Tibial artery (tissue), 4 donors: ENCODE results near the gene SNURF.
"Not testable (repeated sequence)": the region's sequence is repeated elsewhere in the genome, so short reads cannot be mapped to it uniquely, and the experiment has no call there.

ENCODE experiments used
- DNase-seq, 2 donors: peaks; one replicate each; pipeline ENCODE4 v3.0.0-alpha.2; 2019
- H3K27ac ChIP-seq, 2 donors: fragments of 200-600 bp; sonication (generic) in 1 of 2; 1 replicate in 1 of 2; 2 replicates in 1 of 2; pipeline ENCODE4 v1.5.1; 2018 to 2019; ENCODE audit warnings: mild to moderate bottlenecking in 1 of 2
- H3K27me3 ChIP-seq, 2 donors: fragments of 200-600 bp; sonication (generic) in 1 of 2; one replicate each; pipeline versions ENCODE4 v1.5.1 to v1.6.0; 2016 to 2019
- H3K36me3 ChIP-seq, 3 donors: fragments of 200-600 bp; sonication (generic) in 2 of 3; one replicate each; pipeline ENCODE4 v1.5.1; 2016 to 2019; ENCODE audit warnings: mild to moderate bottlenecking in 2 of 3
- H3K4me1 ChIP-seq, 4 donors: fragments of 200-600 bp; sonication (generic) in 2 of 4; 1 replicate in 3 of 4; 2 replicates in 1 of 4; pipeline ENCODE4 v1.5.1; 2016 to 2019
- H3K4me3 ChIP-seq, 2 donors: fragments of 200-600 bp; sonication (generic) in 1 of 2; 1 replicate in 1 of 2; 2 replicates in 1 of 2; pipeline ENCODE4 v1.5.1; 2018 to 2019; ENCODE audit warnings: mild to moderate bottlenecking in 2 of 2
- H3K9me3 ChIP-seq, 3 donors: fragments of 200-600 bp; sonication (generic) in 1 of 3; one replicate each; pipeline ENCODE4 v1.5.1; 2016 to 2019
- intact Hi-C: fragments of 100-400 bp; cut with DNase I; formaldehyde crosslinking; loops from one replicate; pipeline ENCODE4 v1.15.0; 2023; ENCODE audit warnings: low total_unique reads
- TF ChIP-seq, protein P1 (sequence below), 2 experiments: fragments of 200-600 bp in 1 of 2; fragments of 450-650 bp in 1 of 2; IDR thresholded peaks; one replicate each; pipeline ENCODE4 v1.5.1; 2017 to 2019; ENCODE audit warnings: antibody characterized with exemption in 2 of 2, mild to moderate bottlenecking in 1 of 2, moderate library complexity in 1 of 2

SNURF gene, protein sequence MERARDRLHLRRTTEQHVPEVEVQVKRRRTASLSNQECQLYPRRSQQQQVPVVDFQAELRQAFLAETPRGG

DNA sequence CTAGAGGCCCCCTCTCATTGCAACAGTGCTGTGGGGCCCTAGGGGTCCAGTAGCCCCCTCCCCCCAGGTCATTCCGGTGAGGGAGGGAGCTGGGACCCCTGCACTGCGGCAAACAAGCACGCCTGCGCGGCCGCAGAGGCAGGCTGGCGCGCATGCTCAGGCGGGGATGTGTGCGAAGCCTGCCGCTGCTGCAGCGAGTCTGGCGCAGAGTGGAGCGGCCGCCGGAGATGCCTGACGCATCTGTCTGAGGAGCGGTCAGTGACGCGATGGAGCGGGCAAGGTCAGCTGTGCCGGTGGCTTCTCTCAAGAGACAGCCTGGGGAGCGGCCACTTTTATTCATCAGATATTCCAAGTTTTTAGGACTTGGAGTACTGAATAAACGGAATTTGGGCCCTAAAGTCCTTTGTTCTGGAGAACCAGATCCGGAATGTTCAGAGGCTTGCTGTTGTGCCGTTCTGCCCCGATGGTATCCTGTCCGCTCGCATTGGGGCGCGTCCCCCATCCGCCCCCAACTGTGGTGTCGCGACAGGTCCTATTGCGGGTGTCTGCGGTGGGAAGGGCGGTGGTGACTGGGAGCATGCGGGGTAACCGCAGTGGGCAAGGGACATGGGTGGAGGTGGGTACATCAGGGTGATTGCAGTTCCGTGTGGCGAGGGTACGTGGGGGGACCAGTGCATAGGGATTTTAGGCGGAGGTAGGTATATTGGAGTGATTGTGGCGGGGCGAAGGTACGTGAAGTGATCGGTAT is at the start of gene SNURF, which contains the start of gene SNRPN:
Gene SNURF, plus strand, starts transcription at position 205 of the 748 bp plus-strand sequence. Its CDS starts 62 bp downstream, at position 267.
Gene SNRPN, plus strand, starts transcription at position 205 of the 748 bp plus-strand sequence. CDS start 19,467 bp downstream, outside the sequence.
- Histone ChIP-seq H3K4me3 (peak within 1 kb of the TSS; percentile 74 to 85), H3K9me3 (peaks cover 0 to 3% (median 0%) of the 10 kb centered on the region in 3 donors), H3K36me3 (no peaks in the 10 kb centered on the region), H3K27me3 (no peaks in the 10 kb centered on the region), H3K27ac (peak within 1 kb of the TSS; percentile 88), H3K4me1 (no peaks in the 10 kb centered on the region)
- intact Hi-C loops: no loop called here
- TF ChIP-seq, protein P1, sequence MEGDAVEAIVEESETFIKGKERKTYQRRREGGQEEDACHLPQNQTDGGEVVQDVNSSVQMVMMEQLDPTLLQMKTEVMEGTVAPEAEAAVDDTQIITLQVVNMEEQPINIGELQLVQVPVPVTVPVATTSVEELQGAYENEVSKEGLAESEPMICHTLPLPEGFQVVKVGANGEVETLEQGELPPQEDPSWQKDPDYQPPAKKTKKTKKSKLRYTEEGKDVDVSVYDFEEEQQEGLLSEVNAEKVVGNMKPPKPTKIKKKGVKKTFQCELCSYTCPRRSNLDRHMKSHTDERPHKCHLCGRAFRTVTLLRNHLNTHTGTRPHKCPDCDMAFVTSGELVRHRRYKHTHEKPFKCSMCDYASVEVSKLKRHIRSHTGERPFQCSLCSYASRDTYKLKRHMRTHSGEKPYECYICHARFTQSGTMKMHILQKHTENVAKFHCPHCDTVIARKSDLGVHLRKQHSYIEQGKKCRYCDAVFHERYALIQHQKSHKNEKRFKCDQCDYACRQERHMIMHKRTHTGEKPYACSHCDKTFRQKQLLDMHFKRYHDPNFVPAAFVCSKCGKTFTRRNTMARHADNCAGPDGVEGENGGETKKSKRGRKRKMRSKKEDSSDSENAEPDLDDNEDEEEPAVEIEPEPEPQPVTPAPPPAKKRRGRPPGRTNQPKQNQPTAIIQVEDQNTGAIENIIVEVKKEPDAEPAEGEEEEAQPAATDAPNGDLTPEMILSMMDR (IDR thresholded peaks at IDR 0.05): no peak
- DNase-seq: peak; percentile 62 to 86

DNA sequence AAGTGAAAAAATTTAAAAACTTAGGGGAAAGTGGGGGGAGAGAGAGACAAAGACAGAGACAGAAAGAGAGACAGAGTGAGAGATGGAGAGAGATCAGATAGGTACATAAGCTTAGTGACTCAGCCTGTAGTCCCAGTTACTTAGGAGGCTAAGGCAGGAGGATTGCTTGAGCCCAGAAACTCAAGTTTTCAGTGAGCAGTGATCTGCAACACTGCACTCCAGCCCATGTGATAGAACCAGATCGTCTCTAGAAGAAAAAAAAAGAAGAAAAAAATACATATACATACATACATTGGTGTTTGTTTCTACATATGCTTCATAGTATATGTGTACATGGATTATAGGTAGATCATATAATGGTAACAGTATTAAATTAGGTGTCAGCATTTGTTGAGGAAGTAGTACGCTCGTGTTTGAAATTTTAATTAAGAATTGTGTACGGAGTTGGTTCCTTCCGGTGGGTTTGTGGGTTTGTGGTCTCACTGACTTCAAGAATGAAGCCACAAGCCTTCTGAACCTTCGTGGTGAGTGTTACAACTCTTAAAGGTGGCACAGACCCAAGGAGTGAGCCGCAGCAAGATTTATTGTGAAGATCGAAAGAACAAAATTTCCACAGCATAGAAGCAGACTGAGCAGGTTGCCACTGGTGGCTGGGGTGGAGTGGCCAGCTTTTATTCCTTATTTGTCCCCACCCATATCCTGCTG is 38.3 kb upstream of the SNURF start:
- H3K4me1 ChIP-seq: no peaks in the 10 kb centered on the region
- H3K27me3 ChIP-seq: no peaks in the 10 kb centered on the region
- no peaks in the 10 kb centered on the region for H3K9me3 ChIP-seq
- H3K36me3 ChIP-seq: no peaks in the 10 kb centered on the region
- H3K4me3 ChIP-seq: no peak overlapping the region
- no peak overlapping the region for H3K27ac ChIP-seq
- intact Hi-C loops: no loop called here
- DNase-seq: no peak
- TF ChIP-seq, protein P1 (IDR thresholded peaks at IDR 0.05): no peak

DNA sequence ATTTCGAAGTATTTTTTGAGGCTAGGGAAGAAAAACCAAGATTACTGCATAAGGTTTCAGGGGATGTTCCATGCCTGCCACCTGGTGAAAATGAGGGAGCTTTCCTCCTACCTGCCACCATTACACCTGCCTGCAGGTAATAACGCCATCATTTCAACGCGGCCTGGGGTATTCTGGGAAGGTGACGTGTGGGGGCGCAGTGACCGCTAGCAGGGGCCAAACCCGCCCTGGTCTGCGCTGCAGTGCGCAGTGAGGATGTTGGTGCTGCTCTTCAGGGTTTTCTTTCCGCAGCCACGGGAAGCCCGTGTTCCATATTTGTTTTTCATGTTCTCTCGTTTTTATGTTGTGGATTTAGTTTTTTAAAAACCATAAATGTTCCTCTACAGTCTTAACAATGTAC is 37.4 kb upstream of the SNURF start:
- Histone ChIP-seq H3K27ac (no peak overlapping the region), H3K9me3 (no peaks in the 10 kb centered on the region), H3K4me3 (no peak overlapping the region), H3K36me3 (no peaks in the 10 kb centered on the region), H3K4me1 (no peaks in the 10 kb centered on the region), H3K27me3 (no peaks in the 10 kb centered on the region)
- TF ChIP-seq, protein P1 (IDR thresholded peaks at IDR 0.05): no peak
- no peak for DNase-seq
- intact Hi-C loops: no loop called here

DNA sequence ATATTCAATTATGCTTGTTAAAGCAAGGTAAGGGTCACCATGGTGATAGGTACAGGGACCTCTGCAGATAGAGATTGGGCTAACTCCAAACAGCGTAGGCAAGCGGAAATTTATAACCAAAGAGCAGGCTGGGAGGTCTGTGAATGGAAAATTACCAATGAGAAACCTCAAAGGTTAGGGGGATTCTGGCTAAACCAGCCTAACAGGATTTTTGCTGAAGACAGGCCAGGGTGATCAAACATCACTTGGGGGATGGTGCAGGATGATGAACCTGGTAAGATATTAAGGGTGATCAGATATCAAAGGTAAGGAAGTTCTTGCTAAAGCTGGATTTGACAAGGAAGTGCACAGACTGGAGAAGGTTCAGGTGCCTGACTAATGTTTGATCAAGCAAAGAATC is 35.3 kb upstream of the SNURF start:
- no peak for DNase-seq
- Histone ChIP-seq H3K9me3 (no peaks in the 10 kb centered on the region), H3K4me1 (no peaks in the 10 kb centered on the region), H3K27ac (no peak overlapping the region), H3K27me3 (no peaks in the 10 kb centered on the region), H3K36me3 (no peaks in the 10 kb centered on the region), H3K4me3 (no peak overlapping the region)
- TF ChIP-seq, protein P1 (IDR thresholded peaks at IDR 0.05): no peak
- intact Hi-C loops: no loop called here

DNA sequence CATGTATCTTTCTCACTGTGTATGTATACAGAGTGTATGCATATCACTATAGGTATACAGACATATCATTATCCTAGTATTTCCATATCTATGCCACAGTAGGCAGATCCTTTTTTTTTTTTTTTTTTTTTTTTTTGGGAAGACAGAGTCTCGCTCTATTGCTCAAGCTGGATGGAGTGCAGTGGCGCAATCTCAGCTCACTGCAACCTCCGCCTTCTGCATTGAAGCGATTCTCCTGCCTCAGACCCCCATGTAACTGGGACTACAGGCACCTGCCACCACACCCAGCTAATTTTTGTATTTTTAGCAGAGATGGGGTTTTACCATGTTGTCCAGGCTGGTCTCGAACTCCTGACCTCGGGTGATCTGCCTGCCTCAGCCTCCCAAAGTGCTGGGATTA is 32.0 kb upstream of the SNURF start:
- DNase-seq, H3K27ac ChIP-seq, H3K27me3 ChIP-seq, intact Hi-C loops, H3K4me1 ChIP-seq, H3K36me3 ChIP-seq, H3K9me3 ChIP-seq, H3K4me3 ChIP-seq: not testable (repeated sequence)

DNA sequence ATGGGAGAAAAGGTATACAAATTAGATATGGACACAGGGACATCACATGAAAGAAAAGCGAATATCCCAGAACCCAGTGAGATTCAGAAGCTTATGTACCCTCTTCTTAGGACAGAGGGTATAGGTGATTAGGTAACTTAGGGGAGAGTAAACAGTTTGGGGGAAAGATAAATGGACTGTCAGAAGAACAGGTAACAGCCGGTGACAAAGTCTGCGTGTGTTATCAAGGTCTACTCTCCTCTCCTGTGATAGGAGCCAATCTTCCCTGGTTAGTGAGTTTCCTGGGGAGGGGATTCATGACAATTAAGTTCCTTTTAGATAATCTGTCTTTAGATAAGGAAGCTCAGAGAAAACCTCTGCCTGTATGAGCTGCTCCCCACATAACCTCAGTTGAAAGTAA is 30.6 kb upstream of the SNURF start:
- no peaks in the 10 kb centered on the region for H3K36me3 ChIP-seq
- H3K4me1 ChIP-seq: no peaks in the 10 kb centered on the region
- H3K4me3 ChIP-seq: no peak overlapping the region
- DNase-seq: no peak
- no peaks in the 10 kb centered on the region for H3K27me3 ChIP-seq
- TF ChIP-seq, protein P1 (IDR thresholded peaks at IDR 0.05): no peak
- no peaks in the 10 kb centered on the region for H3K9me3 ChIP-seq
- intact Hi-C loops: no loop called here
- no peak overlapping the region for H3K27ac ChIP-seq
